GM12864 (cell line): ENCODE measurements around the gene RILPL1.
"Not testable (repeated sequence)": the region's sequence is repeated elsewhere in the genome, so short reads cannot be mapped to it uniquely, and the experiment has no call there.

ENCODE experiments used
- DNase-seq: peaks from one replicate; pipeline ENCODE4 v3.0.0-alpha.2; 2011; ENCODE audit warnings: low read depth
- H3K4me3 ChIP-seq: 2 replicates; pipeline ENCODE4 v1.5.1; 2011; ENCODE audit warnings: mild to moderate bottlenecking, low read depth, low read length, control low read depth
- TF ChIP-seq, protein P1 (sequence below): IDR thresholded peaks from 2 replicates; pipeline ENCODE4 v1.5.1; 2011; ENCODE audit warnings: low read depth, mild to moderate bottlenecking, moderate library complexity, low read length, control low read depth, inconsistent platforms; ENCODE audit errors: missing control alignments

Gene RILPL1, protein sequence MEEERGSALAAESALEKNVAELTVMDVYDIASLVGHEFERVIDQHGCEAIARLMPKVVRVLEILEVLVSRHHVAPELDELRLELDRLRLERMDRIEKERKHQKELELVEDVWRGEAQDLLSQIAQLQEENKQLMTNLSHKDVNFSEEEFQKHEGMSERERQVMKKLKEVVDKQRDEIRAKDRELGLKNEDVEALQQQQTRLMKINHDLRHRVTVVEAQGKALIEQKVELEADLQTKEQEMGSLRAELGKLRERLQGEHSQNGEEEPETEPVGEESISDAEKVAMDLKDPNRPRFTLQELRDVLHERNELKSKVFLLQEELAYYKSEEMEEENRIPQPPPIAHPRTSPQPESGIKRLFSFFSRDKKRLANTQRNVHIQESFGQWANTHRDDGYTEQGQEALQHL

DNA sequence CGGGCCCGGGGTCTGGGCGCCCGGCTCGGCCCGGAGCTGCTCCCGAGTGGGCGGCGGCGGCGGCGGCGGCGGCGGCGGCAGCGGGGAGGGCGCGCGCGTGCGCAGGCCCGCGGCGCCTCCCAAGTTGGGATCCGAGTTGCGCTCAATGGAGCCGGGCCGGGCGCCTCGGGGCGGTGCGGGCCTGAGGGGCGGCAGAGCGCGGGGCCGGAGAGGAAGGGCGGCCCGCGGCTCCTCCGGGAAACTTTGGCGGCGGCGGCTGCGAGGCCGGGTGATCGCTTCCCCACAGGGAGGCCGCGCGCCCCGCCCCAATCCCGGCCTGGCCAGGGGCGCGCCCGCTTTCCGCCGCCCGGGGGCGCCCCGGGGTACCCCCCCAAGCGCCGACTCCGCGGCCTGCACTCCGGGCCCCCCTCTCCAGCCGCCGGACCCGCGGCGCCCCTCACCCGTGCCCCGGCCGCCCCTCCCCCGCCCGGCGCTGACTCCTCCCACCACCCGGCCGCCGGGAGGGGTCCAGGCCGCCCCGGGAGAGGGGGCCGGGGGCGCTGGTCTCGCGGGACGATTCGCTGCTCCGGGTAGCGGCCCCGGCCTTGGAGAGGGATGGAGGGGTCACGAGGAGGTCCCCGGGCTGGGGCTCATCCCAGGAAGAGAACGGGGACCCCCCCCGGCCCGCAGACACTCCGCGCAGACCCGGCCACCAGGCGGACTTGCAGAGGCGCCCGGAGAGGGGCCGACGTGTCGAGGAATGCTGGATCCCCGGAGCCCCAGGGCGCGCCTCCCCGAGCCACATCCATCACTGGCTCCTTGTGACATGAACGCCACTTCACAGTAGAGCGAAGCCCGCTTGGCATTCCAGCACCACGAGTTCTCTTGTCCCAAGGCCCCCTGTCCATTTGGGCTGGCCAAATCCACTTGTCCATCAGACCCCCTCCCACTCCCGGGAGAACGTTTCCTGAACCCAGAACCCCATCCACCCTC is at the start of gene RILPL1:
TSS of gene RILPL1 (minus strand) at position 48 of the 972 bp plus-strand sequence. CDS start 237 bp downstream, outside the sequence.
- peak within 1 kb of the TSS; percentile 67 for H3K4me3 ChIP-seq
- TF ChIP-seq, protein P1, sequence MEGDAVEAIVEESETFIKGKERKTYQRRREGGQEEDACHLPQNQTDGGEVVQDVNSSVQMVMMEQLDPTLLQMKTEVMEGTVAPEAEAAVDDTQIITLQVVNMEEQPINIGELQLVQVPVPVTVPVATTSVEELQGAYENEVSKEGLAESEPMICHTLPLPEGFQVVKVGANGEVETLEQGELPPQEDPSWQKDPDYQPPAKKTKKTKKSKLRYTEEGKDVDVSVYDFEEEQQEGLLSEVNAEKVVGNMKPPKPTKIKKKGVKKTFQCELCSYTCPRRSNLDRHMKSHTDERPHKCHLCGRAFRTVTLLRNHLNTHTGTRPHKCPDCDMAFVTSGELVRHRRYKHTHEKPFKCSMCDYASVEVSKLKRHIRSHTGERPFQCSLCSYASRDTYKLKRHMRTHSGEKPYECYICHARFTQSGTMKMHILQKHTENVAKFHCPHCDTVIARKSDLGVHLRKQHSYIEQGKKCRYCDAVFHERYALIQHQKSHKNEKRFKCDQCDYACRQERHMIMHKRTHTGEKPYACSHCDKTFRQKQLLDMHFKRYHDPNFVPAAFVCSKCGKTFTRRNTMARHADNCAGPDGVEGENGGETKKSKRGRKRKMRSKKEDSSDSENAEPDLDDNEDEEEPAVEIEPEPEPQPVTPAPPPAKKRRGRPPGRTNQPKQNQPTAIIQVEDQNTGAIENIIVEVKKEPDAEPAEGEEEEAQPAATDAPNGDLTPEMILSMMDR: peak; percentile 29
- DNase-seq: no peak

DNA sequence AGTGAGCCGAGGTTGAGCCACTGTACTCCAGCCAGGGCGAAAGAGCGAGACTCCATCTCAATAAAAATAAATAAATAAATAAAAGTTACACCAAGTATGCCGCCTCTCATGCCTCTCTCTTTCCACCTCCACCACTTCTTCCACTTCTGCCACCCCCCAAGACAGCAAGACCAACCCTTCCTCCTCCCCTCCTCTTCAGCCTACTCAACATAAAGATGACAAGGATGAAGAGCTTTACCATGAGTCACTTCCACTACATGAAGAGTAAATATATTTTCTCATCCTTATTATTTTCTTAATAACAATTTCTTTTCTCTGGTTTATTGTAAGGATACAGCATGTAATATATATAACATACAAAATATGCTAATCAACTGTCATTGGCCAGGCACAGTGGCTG is 47.3 kb upstream of the RILPL1 start:
- DNase-seq: no peak
- H3K4me3 ChIP-seq: no peak overlapping the region
- TF ChIP-seq, protein P1: no peak

DNA sequence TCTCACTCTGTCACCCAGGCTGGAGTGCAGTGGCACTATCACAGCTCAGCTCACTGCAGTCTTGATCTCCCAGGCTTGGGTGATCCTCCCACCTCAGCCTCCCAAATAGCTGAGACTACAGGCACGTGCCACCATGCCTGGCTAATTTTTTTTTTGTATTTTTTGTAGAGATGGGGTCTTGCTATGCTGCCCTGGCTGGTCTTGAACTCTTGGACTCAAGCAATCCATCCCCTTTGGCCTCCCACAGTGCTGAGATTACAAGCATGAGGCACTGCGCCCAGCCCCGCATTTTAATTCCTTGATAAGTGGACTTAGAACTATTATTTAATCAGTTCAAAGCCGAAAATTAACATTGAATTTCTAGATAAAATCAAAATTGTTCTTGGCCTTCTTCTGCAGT is 45.3 kb upstream of the RILPL1 start:
- not testable (repeated sequence) for DNase-seq, H3K4me3 ChIP-seq

DNA sequence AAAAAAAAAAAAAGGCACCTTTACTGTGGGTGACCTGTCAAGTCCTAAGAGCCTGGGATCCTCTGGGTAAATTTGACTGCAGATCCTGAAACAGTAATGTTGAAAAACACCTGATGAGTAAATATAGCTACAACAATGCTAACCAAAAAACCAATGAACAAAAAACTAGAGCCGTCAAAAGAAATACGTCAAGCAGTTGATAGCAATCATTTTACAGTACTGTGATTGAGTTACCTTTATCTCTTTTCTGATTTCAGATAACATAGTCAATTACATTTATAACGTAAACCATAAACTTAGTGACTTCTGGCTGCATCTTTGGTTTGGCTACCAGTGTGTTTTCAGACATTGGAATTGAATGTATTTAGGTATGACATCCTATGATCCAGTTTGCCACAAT is 44.7 kb upstream of the RILPL1 start:
- no peak for DNase-seq
- H3K4me3 ChIP-seq: no peak overlapping the region
- TF ChIP-seq, protein P1: no peak

DNA sequence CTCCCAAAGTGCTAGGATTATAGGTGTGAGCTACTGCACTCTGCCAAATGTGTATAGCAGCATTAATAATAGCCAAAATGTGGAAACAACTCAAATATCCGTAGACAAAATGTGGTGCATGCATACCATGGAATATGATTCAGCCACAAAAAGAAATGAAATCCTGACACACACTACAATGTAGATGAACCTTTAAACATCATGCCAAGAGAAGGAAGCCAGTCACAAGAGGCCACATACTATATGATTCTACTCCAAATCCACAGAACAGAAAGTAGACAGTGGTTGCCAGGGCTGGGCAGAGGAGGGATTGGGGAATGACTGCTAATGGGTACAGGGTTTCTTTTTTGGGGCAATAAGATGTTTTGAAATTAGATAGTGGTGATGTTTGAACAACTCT is 43.1 kb upstream of the RILPL1 start:
- no peak for DNase-seq
- no peak overlapping the region for H3K4me3 ChIP-seq
- TF ChIP-seq, protein P1: no peak

DNA sequence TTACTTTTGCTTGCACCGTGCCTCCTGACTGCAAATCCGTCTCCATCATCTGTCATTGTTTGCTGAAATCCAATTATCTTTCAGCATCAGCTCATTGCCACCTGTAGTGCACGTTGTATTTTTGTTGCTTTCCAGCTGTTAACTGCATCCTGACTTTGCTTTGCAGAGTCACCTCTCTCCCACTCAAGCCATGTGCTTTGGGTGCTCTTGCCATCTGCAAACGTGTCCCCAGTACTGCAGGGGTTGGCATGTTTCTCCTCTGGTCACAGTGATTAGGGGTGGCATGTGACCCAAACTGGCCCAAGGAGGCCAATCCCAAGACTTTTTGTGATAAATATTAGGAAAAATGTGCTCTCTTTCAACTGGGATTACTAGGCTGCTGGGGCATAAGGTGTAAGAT is 40.4 kb upstream of the RILPL1 start:
- no peak overlapping the region for H3K4me3 ChIP-seq
- DNase-seq: no peak
- TF ChIP-seq, protein P1: no peak

DNA sequence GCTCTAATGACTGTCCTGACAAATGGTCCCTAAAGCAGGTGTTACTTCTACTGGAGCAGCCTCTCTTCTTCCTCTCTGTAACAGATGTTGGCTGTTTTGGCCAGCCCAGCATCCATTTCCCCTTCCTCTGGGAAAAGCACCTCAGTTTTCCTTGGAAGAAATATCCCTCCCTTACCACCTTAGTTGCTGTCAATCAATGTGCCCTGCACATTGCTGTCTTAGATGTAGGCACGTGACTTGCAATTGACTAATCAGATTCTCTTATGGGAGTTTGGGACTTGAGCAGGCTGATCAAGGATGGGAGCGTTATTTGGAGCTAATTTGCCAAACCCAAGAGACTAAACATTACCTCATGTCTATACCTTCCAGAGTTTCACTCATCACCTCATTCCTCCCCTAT is 38.9 kb upstream of the RILPL1 start:
- no peak for DNase-seq
- H3K4me3 ChIP-seq: no peak overlapping the region
- TF ChIP-seq, protein P1: no peak
